Spinal cord (tissue), 10 donors: ENCODE data around the gene CAPG. TPM values are rescaled to one million over a fixed set of nuclear protein-coding genes. Genes with fewer than 3 reads are reported as not detected.

ENCODE experiments used
- DNase-seq, 6 donors: peaks; one replicate each; pipeline versions ENCODE4 v3.0.0 to v3.0.0-alpha.2; 2013 to 2015; ENCODE audit warnings: low spot score in 6 of 6, low read depth in 4 of 6
- H3K27ac ChIP-seq: one replicate; pipeline ENCODE4 v1.5.1; 2013; ENCODE audit warnings: low read depth, low read length, control low read depth
- H3K27me3 ChIP-seq: one replicate; pipeline ENCODE4 v1.6.1; 2013; ENCODE audit warnings: low read length; ENCODE audit not compliant: control insufficient read depth, insufficient read depth
- H3K36me3 ChIP-seq: one replicate; pipeline ENCODE4 v1.6.1; 2013; ENCODE audit warnings: low read length; ENCODE audit not compliant: control insufficient read depth, insufficient read depth
- H3K4me1 ChIP-seq: one replicate; pipeline ENCODE4 v1.6.1; 2013; ENCODE audit warnings: low read length; ENCODE audit not compliant: control insufficient read depth, insufficient read depth
- H3K4me3 ChIP-seq: one replicate; pipeline ENCODE4 v1.5.1; 2013; ENCODE audit warnings: low read depth, low read length, control low read depth
- H3K9me3 ChIP-seq: one replicate; pipeline ENCODE4 v1.6.1; 2013; ENCODE audit warnings: low read length; ENCODE audit not compliant: control insufficient read depth, insufficient read depth
- WGBS: methylation state at CpG from one replicate; pipeline ENCODE4 v1.1.5; 2013; ENCODE audit warnings: missing lambda C conversion rate; ENCODE audit not compliant: insufficient coverage; 5-methylcytosine and 5-hydroxymethylcytosine counted together
- polyA plus RNA-seq, 2 donors: library from polyadenylated mRNA; unstranded; fragments of 120-200 nt; gene quantifications; one replicate each; pipeline ENCODE4 v1.2.1, GENCODE V29; 2013; ENCODE audit not compliant: insufficient read length in 2 of 2
- total RNA-seq, 2 donors: library from RNA; depleted of rRNA in 1 of 2; stranded (reverse); fragments of 120-200 nt in 1 of 2; fragments of >200 nt in 1 of 2; gene quantifications; one replicate each; pipeline versions ENCODE4 v1.2.3 to v1.2.4, GENCODE V29; 2013 to 2014
- donor health status: healthy.

The CAPG gene
- total and polyA plus RNA-seq, 4 donors, result 20.2 to 41.3 (median 26.7) TPM

DNA sequence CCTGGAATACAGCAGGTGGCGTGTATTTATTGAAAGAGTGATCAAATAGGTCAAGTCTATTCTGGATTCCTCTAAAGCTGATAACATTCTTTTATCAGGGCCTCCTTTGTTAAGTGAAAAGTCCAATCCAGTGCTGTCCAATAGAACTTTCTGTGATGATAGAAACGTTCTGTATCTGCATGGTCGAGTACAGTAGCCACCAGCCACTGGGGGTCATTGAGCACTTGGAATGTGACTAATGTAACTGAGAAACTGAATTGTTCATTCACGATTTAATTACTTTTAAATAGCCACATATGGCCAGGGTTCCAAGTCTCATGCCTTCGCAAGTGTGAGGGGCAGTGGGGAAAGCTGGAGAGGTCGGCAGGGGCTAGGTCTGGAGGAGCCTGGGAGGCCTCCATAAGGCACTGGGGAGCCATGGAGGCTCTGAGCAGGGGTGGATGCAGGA, 28.9 kb upstream of the CAPG start:
- H3K27me3 ChIP-seq, result no peaks in the 10 kb centered on the region
- DNase-seq, result no peak
- H3K27ac ChIP-seq, result peak overlapping the region; percentile 84
- no peaks in the 10 kb centered on the region for H3K36me3 ChIP-seq
- WGBS, result 64% methylated on average over 4 of the region's 6 CpGs
- no peak overlapping the region for H3K4me3 ChIP-seq
- H3K9me3 ChIP-seq, result no peaks in the 10 kb centered on the region
- peaks cover 51% of the 10 kb centered on the region for H3K4me1 ChIP-seq

DNA sequence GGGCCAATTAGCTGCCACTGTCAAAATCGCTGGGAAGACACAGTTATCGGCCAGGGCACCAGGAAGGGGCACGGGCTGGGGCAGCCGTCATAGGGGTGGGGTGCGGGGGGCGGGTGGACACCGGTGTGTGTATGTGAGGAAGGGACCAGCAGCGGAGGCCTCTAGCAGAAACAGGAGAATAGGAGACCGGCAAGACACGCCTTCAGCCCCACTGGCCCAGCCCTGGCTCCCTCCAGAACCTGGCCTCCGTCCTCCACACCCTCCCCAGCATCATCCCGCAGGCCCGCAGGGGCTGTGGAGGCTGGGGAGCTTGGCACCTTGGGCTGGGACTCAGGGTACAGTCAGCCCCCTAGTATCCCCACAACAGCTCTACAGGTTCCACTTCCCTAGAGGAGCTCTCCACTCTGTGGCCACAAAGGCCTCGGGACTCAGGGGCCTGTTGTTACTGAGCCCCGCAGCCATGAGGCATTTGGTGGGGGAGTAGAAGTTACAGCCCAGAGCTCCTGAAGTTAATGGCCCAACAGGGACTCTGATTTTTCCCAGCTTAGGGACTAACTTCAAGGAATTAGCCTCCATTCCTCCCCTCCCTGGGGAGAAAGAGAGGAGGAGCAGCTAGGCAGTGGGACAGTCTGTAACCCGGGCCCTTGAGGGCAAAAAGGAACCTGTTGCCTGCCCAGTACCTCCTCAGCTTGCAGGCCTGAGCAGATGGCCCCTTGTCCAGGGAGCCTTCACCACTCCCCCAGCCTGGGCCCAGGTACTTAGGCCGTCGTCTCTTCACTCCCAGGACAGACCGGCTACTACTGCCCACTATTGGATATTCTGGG, 28.2 kb upstream of the CAPG start:
- H3K4me1 ChIP-seq, result peaks cover 57% of the 10 kb centered on the region

DNA sequence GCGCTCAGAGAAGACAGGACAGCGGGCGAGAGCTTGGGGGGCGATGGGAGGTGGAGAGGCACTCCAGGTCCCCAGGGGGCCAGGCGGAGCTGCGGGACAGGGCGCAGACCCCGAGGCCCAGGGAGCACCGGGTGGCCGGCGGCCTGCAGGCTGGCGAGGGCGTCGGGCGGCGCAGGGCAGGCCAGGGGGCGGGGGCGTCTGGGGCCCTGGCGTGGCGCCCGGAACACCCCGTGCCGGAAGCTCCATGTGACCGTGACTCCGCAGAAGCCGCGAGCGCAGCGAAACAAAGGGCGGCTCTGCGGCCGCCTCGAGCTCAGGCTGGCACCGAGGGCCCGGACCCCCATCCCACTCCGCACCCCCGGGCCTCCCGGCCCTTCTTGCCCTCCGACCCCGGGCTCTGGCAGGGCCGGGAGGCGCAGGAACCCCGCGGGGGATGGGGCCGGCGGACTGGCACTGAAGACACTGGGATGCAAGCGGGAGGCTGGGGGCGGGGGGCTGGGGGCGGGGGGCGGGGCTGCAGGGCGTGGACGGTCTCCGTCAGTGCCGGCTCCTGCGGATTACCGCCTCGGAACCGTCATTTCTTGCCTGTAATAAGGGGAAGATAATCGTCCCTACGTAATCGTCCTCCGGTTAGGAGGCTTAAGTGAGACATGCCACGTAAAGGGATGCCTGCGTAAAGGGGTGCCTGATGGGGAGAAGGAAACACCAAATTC, 27.5 kb upstream of the CAPG start:
- Histone ChIP-seq H3K4me3 (peak overlapping the region; percentile 44), H3K27me3 (no peaks in the 10 kb centered on the region), H3K9me3 (no peaks in the 10 kb centered on the region), H3K27ac (peak overlapping the region; percentile 84), H3K4me1 (peaks cover 65% of the 10 kb centered on the region), H3K36me3 (no peaks in the 10 kb centered on the region)
- peak in 3 of 6 donors; percentile 76 to 96 (median 95) for DNase-seq
- WGBS, result 0% methylated on average over 46 of the region's 64 CpGs

More for the DNA sequence above, 28.2 kb upstream of the CAPG start:
- Histone ChIP-seq H3K4me3 (peak overlapping the region; percentile 44), H3K9me3 (no peaks in the 10 kb centered on the region), H3K27me3 (no peaks in the 10 kb centered on the region), H3K27ac (peak overlapping the region; percentile 84), H3K36me3 (no peaks in the 10 kb centered on the region)
- 11% methylated on average over 7 of the region's 19 CpGs for WGBS
- no peak for DNase-seq

DNA sequence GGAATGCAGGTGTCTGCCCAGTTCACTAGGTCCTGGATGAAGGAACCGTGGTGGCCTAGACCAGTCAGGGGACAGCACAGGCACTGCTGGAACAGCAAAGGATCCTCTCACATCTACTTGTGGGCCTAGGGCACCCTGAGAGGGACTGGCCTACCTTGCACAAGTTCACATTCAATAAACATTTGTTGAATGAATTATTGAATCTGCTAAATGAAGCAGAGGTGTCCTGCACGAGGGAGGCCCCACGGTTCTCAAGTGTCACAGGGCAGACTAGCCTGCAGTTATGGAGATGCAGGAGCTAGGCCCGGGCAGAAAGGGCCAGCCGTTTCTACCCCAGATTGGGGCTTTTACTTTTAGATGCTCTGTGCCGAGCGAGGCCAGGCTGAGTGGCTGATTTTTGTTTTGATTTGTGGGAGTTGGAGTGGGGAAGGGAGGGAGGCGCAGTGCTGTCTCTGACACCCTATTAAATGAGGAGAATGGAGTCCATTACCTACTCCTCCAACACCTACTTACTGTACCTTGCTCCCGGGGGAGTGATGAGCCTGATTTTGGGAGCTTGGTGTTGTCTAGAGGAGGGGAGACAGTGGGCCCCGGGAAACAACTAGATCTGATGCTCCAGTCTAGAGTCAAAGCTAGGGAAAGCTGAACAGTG, 26.8 kb upstream of the CAPG start:
- H3K9me3 ChIP-seq, result no peaks in the 10 kb centered on the region
- WGBS, result 47% methylated on average over 8 of the region's 10 CpGs
- no peaks in the 10 kb centered on the region for H3K27me3 ChIP-seq
- no peak for DNase-seq
- no peaks in the 10 kb centered on the region for H3K36me3 ChIP-seq
- peak overlapping the region; percentile 84 for H3K27ac ChIP-seq
- H3K4me1 ChIP-seq, result peaks cover 69% of the 10 kb centered on the region
- no peak overlapping the region for H3K4me3 ChIP-seq

DNA sequence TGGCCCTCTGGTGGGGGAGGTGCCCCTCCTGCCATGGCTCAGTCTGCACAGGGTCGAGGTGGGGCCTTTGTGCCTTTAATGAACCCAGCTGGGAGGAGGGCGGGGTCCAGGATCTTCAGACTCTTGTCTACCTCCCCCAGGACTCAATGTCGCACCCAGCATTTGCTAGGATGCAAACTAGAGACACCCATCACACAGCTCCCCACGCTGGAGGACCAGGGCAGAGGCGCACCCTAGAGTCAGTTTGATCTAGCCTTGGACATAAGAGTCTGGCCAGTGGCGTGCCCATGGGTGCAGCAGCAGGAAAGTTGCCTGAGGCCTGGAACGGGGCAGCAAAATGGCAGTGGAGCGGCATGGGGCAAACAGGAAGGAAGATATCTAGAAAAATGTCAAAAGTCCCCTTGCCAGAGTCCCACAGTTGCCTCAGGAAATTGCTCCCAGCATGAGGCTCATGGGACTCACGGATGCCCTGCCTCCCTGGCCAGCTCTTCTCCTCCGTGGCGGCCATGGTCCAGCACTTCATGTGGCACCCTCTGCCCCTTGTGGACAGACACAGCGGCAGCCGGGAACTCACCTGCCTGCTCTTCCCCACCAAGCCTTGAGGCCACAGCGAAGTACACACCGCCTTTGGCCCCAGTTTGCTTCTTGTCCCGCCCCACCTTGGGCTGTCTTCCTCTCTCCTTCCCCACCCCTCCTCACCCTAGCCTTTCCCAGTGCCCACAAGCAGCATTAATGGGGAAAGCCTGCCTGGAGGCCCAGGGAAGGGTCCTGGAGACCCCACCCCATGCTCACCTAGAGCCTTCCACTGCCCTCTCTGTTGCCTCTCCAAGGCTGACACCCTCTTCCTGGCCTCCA, 26.0 kb upstream of the CAPG start:
- Histone ChIP-seq H3K4me1 (peaks cover 76% of the 10 kb centered on the region), H3K27ac (no peak overlapping the region), H3K4me3 (no peak overlapping the region), H3K9me3 (no peaks in the 10 kb centered on the region), H3K36me3 (no peaks in the 10 kb centered on the region), H3K27me3 (no peaks in the 10 kb centered on the region)
- 86% methylated on average over 16 of the region's 16 CpGs for WGBS
- DNase-seq, result no peak

DNA sequence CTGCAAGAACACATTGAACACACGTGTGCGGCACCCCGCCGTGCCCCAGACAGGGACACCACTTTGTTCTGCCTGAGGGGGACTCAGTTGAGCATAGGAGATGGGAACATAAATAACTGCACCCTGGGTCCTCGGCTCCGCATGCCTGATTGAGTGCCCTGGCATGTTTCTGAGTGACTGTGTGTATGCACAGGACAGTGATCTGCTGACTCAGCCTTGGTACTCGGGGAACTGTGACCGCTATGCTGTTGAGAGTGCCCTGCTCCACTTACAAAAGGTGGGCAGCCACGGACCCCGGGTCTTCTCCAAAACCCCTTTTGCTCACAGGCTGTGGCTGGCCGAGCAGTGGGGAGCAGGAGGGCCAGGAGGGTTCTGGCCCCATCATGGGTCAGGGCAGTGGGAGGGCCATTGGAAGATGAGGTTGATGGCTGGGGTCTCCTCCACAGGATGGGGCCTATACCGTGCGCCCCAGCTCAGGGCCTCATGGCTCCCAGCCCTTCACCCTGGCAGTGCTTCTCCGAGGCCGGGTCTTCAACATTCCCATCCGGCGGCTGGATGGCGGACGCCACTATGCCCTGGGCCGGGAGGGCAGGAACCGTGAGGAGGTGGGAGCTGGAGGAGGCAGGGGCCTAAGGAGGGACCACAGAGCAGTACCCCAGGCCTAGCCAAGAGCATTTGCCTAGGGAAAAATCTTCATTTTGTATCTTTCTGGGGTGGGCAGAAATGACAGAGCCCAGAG, 25.2 kb upstream of the CAPG start:
- peak in 1 of 6 donors; percentile 31 for DNase-seq
- Histone ChIP-seq H3K4me1 (peaks cover 85% of the 10 kb centered on the region), H3K27ac (no peak overlapping the region), H3K4me3 (no peak overlapping the region), H3K9me3 (no peaks in the 10 kb centered on the region), H3K27me3 (no peaks in the 10 kb centered on the region), H3K36me3 (no peaks in the 10 kb centered on the region)
- 71% methylated on average over 19 of the region's 21 CpGs for WGBS

DNA sequence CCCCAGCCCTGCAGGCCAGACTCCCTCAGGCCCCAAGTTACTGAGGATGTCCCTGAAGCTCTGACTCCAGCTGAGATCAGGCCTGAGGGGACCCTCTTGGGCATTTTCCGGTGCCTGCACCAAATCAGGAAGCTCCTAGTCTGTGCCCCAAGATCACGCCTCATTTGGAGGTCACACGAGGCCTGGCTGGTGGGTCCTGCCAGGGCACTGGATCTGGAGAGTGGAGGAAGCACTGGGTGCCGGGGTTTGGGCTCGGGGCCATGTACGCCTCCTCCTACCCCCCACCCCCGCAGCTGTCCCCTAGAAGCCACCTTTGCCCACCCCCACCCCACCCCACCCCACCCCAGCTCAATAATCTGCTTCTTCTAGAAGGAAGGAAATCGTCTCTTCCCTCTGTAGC, 24.5 kb upstream of the CAPG start:
- Histone ChIP-seq H3K27ac (no peak overlapping the region), H3K9me3 (no peaks in the 10 kb centered on the region), H3K4me3 (no peak overlapping the region), H3K4me1 (peaks cover 91% of the 10 kb centered on the region), H3K36me3 (no peaks in the 10 kb centered on the region), H3K27me3 (no peaks in the 10 kb centered on the region)
- no peak for DNase-seq
- WGBS, result 83% methylated on average over 1 of the region's 8 CpGs

DNA sequence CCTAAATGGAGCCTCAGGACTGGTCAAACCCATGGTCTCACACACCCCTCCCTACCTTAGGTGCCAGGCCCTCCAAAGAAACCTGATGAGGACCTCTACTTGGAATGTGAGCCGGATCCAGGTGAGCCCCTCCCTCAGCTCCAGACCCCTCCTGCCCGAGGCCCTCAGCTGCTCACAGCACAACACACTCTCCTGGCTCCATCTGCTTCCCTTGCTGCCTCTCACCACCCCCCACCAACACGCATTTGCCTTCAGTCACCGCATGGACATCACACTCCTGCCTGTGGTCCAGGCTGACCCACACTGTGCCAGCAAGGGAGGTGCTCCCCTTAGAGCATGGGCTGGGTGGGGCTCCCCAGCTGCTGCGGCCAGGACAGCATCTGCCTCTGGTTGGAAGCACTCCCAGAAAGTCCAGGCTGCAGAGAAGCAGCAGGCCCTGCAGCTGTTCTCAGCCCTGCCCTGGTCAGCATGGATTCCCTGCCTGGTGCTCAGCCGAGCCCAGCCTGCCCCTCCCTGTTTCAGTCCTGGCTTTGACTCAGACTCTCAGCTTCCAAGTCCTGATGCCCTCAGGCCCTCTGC, 23.4 kb upstream of the CAPG start:
- Histone ChIP-seq H3K4me3 (no peak overlapping the region), H3K4me1 (peaks cover 92% of the 10 kb centered on the region), H3K9me3 (no peaks in the 10 kb centered on the region), H3K27ac (peak overlapping the region; percentile 65), H3K27me3 (no peaks in the 10 kb centered on the region), H3K36me3 (no peaks in the 10 kb centered on the region)
- DNase-seq, result peak in 2 of 6 donors; percentile 68 to 87
- WGBS, result 29% methylated on average over 6 of the region's 6 CpGs
